ENCODE measurements around the gene TSPAN4. TPM values are rescaled to one million over a fixed set of nuclear protein-coding genes. Genes with fewer than 3 reads are reported as not detected.

Gene TSPAN4
- total and polyA plus RNA-seq, 2 of the 13 experiments (the other 11 are each of a cell fraction or from before 2014, with no cell fraction given), result 31.7 to 68.3 TPM

DNA sequence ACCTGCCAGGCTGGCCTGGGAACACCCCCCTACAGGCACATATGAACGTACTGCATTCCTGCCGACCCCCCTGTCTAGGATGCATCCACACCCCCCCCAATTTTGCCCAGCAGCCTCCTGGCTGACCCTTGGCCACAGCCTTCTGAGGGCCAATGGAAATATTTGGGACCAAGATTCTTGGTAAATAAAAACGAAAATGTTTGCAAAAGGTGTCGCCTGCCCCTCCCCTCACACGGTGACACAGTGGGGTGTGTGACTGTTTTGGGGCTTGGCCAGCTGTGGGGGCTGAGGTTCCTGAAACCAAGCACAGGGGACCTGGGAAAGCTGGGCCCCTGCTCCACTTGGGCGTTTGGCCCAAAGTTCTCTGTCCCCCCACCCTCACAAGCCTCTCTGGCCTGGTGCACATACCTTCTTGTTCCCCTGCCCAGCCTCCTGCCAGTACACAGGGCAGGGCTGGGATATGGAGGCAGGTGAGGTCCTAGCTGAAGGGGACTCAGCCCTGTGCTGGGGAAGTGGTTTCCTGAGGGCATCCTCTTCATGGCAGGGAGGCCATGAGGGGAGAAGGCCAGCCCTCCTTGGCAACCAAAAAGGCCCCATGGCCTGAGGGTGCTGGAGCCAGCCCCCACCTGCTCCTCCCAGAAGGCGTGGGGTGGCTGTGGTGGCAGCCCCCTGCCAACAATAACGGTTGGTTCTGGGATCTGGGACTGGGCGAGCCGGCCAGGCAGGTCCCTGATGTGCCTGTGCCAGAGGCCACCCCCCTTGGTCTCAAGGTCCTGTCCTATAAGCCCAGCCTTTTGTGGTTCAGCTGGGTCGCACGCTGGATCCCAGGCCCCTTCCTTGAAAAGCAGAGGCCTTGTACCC, 17.1 kb upstream of the TSPAN4 start (continued):
- TF ChIP-seq POLR2AphosphoS5 (IDR thresholded peaks at IDR 0.05; ENCODE audit: low read depth, low read length), result peak; percentile 24; the same call in 1 of the 2 replicates
- no peak for TF ChIP-seq ZNF713 (CRISPR knock-in tag; IDR thresholded peaks at IDR 0.05)
- peak; percentile 63; the same call in 1 of the 2 replicates for TF ChIP-seq POLR2G (IDR thresholded peaks at IDR 0.05; ENCODE audit: low read depth, low read length)
- no peak for TF ChIP-seq SMARCC2 (IDR thresholded peaks at IDR 0.05)
- no peak for TF ChIP-seq ZFP36 (IDR thresholded peaks at IDR 0.05; ENCODE audit: borderline replicate concordance, low read depth, low read length, partially characterized antibody)
- TF ChIP-seq ZEB1 (IDR thresholded peaks at IDR 0.05; ENCODE audit: insufficient replicate concordance, low read depth), result no peak
- peak; percentile 54; the same call in 1 of the 2 replicates for TF ChIP-seq ZC3H4 (CRISPR knock-in tag; IDR thresholded peaks at IDR 0.05; ENCODE audit: borderline replicate concordance)
- TF ChIP-seq MXD4 (CRISPR knock-in tag; IDR thresholded peaks at IDR 0.05), result no peak
- TF ChIP-seq, protein P1, sequence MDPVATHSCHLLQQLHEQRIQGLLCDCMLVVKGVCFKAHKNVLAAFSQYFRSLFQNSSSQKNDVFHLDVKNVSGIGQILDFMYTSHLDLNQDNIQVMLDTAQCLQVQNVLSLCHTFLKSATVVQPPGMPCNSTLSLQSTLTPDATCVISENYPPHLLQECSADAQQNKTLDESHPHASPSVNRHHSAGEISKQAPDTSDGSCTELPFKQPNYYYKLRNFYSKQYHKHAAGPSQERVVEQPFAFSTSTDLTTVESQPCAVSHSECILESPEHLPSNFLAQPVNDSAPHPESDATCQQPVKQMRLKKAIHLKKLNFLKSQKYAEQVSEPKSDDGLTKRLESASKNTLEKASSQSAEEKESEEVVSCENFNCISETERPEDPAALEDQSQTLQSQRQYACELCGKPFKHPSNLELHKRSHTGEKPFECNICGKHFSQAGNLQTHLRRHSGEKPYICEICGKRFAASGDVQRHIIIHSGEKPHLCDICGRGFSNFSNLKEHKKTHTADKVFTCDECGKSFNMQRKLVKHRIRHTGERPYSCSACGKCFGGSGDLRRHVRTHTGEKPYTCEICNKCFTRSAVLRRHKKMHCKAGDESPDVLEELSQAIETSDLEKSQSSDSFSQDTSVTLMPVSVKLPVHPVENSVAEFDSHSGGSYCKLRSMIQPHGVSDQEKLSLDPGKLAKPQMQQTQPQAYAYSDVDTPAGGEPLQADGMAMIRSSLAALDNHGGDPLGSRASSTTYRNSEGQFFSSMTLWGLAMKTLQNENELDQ (CRISPR knock-in tag; IDR thresholded peaks at IDR 0.05; ENCODE audit: borderline replicate concordance), result no peak

DNA sequence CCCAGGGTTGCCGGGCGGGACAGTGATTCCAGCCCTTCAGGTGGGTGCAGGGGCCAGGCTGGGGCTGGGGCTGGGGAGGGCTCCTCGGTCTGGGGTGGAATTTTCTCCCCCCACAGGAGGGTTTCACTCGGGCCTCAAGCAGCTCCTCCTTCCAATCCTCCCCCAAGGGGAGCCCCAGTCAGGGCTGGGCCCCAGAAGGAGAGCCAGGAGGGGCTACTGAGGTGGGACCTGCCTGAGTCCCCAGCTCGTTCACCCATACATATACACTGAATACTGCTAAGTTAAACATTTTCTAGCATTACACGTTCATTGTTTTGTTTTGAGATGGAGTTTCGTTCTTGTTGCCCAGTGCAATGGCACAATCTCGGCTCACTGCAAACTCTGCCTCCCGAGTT, 16.4 kb upstream of the TSPAN4 start:
- TF ChIP-seq MYC (CRISPR knock-in tag; IDR thresholded peaks at IDR 0.05; ENCODE audit: borderline replicate concordance), result no peak
- TF ChIP-seq KLF9 (CRISPR knock-in tag; IDR thresholded peaks at IDR 0.05; ENCODE audit: low read depth), result no peak
- TF ChIP-seq, protein P2, sequence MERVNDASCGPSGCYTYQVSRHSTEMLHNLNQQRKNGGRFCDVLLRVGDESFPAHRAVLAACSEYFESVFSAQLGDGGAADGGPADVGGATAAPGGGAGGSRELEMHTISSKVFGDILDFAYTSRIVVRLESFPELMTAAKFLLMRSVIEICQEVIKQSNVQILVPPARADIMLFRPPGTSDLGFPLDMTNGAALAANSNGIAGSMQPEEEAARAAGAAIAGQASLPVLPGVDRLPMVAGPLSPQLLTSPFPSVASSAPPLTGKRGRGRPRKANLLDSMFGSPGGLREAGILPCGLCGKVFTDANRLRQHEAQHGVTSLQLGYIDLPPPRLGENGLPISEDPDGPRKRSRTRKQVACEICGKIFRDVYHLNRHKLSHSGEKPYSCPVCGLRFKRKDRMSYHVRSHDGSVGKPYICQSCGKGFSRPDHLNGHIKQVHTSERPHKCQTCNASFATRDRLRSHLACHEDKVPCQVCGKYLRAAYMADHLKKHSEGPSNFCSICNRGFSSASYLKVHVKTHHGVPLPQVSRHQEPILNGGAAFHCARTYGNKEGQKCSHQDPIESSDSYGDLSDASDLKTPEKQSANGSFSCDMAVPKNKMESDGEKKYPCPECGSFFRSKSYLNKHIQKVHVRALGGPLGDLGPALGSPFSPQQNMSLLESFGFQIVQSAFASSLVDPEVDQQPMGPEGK (CRISPR knock-in tag; IDR thresholded peaks at IDR 0.05), result peak; percentile 37; the same call in 1 of the 2 replicates
- H3K4me2 ChIP-seq (ENCODE audit: low read depth, low read length), result peak overlapping the region; percentile 91
- H3K36me3 ChIP-seq (replicated peaks in 1 of 2; ENCODE audit: control insufficient read depth in 1 of 2, insufficient read depth in 2 of 2, low read length in 2 of 2), result peaks cover 7 to 22% of the 10 kb centered on the region in 2 experiments; a peak in 4 of 5 replicates
- peak; percentile 3 for ATAC-seq
- WGBS (ENCODE audit: low lambda C conversion rate), result 13% methylated on average over 4 of the region's 9 CpGs
- FAIRE-seq, result no peak
- peak overlapping the region; percentile 11 for H3K27ac ChIP-seq (ENCODE audit: extremely low read length, insufficient read depth, low read length)
- CTCF ChIA-PET (ENCODE audit: low intra/inter-chr PET ratio, low total read pairs), result no interaction called here
- H3K4me3 ChIP-seq (replicated peaks in 1 of 3; ENCODE audit: insufficient read depth in 1 of 3, low read depth in 2 of 3, low read length in 3 of 3), result peak overlapping the region; percentile 69 to 83 (median 80)
- in situ Hi-C loops (cut with HindIII; ENCODE audit: extremely low pct_ligation_motif_present, low pct_unique_long_range_greater_than_20kb) (no loop called here), intact Hi-C loops (cut with micrococcal nuclease; ENCODE audit: unreplicated experiment) (no loop called here)
- no peak for DNase-seq (ENCODE audit: low spot score)
- no peak overlapping the region for H2AFZ ChIP-seq (ENCODE audit: low read length)
- peak overlapping the region; percentile 74 for H3K9ac ChIP-seq (ENCODE audit: insufficient read depth, low read depth, low read length)
- H3K9me3 ChIP-seq (ENCODE audit: low read length), result no peaks in the 10 kb centered on the region
- H4K20me1 ChIP-seq (ENCODE audit: insufficient read depth, low read length), result peaks cover 7% of the 10 kb centered on the region
- POLR2A ChIA-PET, result interaction anchor here (0.9 to 16.1 kb wide), 7 partner anchors 7 to 121 kb away, joined by 3 to 264 read pairs (median 5); partner anchors contain the start of genes PNPLA2, POLR2L, RPLP2 and TSPAN4
- BruUV-seq (replicated peaks), result no TSS peak
- peaks cover 65% of the 10 kb centered on the region for H3K4me1 ChIP-seq (ENCODE audit: insufficient read depth, low read length)
- H3K27me3 ChIP-seq (ENCODE audit: control insufficient read depth in 1 of 2, insufficient read depth in 2 of 2, low read length in 2 of 2), result no peaks in the 10 kb centered on the region
- H3K79me2 ChIP-seq (ENCODE audit: insufficient read depth, low read length), result peaks cover 8% of the 10 kb centered on the region
